ENCODE data around the gene SPSB1.

DNA sequence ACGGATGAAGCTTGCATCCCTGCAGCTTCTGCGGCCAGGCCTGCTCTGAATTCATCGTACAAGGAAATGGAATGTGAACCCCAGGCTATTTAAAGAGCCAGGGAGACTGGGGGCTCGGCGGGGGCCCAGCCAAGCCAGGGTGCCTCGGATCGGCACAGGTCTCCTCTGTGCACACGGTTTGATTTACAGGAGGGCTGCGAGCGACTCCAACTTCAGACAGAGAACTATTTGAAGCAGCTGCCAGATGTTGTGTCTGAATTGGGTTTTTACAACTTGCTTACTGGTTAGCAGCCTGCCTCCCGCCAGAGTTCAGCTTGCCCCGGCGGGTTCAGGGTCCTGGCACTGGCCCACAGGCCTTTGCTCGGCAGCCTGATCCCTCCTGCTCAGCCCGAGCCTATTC is 83.2 kb downstream of the SPSB1 start:
- TF ChIP-seq, protein P1, sequence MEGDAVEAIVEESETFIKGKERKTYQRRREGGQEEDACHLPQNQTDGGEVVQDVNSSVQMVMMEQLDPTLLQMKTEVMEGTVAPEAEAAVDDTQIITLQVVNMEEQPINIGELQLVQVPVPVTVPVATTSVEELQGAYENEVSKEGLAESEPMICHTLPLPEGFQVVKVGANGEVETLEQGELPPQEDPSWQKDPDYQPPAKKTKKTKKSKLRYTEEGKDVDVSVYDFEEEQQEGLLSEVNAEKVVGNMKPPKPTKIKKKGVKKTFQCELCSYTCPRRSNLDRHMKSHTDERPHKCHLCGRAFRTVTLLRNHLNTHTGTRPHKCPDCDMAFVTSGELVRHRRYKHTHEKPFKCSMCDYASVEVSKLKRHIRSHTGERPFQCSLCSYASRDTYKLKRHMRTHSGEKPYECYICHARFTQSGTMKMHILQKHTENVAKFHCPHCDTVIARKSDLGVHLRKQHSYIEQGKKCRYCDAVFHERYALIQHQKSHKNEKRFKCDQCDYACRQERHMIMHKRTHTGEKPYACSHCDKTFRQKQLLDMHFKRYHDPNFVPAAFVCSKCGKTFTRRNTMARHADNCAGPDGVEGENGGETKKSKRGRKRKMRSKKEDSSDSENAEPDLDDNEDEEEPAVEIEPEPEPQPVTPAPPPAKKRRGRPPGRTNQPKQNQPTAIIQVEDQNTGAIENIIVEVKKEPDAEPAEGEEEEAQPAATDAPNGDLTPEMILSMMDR (conservative IDR thresholded peaks at IDR 0.05 in 1 of 2, IDR thresholded peaks at IDR 0.05 in 1 of 2; ENCODE audit: extremely low read depth in 1 of 2, insufficient read depth in 1 of 2, low read depth in 1 of 2, low read length in 2 of 2) = no peak
- no peak for TF ChIP-seq EZH2 (IDR thresholded peaks at IDR 0.05; ENCODE audit: borderline replicate concordance, low read length)

All from mammary epithelial cell (primary cell).